Measurements from ENCODE around the gene RBM4B. TPM values are rescaled to one million over a fixed set of nuclear protein-coding genes. Genes with fewer than 3 reads are reported as not detected.

RBM4B gene
- total RNA-seq, 2 experiments from 2014 or later = 10.9 to 11.7 TPM

DNA sequence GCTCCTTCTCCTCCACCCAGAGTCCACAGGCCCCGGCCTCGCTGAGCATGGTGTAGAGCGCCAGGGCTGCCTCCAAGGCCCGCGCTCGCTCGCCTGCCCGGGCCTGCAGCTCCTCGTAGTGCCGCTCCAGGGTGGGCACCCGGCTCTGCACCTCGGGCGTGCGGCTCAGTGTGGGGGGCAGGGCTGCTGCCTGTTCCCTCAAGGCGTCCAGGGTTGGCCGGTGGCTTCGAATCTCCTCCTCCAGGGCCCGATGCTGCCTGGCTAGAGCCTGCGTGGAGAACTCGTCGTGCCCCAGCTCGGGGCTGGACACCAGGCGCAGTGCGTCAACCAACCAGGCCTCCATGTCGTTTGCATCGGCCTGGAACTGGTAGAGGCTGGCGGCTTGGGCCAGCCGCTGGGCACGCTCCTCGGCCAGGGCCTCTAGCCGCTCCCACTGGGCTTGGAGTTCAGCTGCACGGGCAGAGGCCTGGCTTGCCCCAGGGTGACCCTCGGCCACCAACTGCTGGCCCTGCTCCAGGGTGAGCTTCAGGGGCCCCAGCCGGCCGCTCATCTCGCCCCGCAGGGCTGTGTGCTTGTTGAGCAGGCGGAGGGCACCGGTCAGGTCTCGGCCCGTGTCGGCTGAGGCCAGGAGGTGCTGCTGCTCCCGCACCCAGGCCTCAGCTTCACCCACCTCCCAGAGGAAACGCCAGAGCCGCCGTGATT is 27.1 kb upstream of the RBM4B start:
- CTCF ChIA-PET = interaction anchor here (1.4 kb wide), 1 partner anchor 9 kb away, joined by 4 read pairs; no protein-coding TSS in a partner anchor
- no peaks in the 10 kb centered on the region for H3K9me3 Mint-ChIP-seq
- H3K4me1 Mint-ChIP-seq (ENCODE audit: low read depth) = no peaks in the 10 kb centered on the region
- no peak for DNase-seq
- intact Hi-C loops (cut with micrococcal nuclease) = no loop called here
- H3K4me3 Mint-ChIP-seq = no peak overlapping the region
- no peaks in the 10 kb centered on the region for H3K36me3 Mint-ChIP-seq (ENCODE audit: low read depth)
- no peak overlapping the region for H3K27ac Mint-ChIP-seq
- no peaks in the 10 kb centered on the region for H3K27me3 Mint-ChIP-seq (ENCODE audit: low read depth)

DNA sequence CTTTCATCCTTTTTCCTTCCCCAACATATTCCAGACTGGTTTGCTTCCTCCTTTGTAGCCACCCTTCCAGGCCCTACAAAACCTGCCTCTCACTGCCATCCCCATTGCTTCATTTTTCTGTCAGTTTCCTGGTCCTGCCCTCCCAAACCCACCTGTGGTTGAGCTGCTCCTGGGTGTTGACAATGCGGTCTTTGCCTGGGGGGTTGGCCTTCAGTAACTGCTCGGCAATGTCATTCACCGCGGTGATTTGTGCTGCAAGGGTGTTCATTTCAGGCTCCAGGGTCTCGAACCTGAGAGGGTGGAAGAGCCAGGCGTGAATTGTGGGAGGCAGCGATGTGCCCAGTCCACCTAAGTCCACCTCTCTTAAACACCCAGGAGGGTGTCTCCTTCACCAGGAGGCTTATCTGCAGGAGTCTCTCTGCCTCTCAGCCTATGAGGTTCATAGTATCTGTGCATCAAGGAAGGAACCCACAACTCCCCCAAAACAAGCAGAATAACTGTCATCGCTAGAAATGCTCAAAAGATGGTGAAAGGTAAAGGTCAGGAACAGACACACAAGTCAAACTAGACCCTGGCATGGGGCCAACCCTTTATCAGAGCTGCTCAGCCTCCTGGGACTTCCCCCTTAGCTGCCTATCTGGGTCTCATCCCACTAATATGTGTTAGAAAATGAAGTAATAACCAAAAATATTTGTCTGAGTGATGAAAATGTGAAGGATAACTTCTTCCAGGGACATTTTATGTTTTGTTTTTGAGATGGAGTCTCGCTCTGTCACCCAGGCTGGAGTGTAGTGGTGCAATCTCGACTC is 23.9 kb upstream of the RBM4B start:
- Mint-ChIP-seq H3K4me1 (ENCODE audit: low read depth) (no peaks in the 10 kb centered on the region), H3K4me3 (no peak overlapping the region), H3K9me3 (no peaks in the 10 kb centered on the region), H3K27me3 (ENCODE audit: low read depth) (no peaks in the 10 kb centered on the region), H3K27ac (no peak overlapping the region), H3K36me3 (ENCODE audit: low read depth) (no peaks in the 10 kb centered on the region)
- peak; percentile 30 for DNase-seq
- CTCF ChIA-PET = interaction anchor here (1.6 kb wide), 1 partner anchor 133 kb away, joined by 3 read pairs; no protein-coding TSS in a partner anchor
- intact Hi-C loops (cut with micrococcal nuclease) = no loop called here

DNA sequence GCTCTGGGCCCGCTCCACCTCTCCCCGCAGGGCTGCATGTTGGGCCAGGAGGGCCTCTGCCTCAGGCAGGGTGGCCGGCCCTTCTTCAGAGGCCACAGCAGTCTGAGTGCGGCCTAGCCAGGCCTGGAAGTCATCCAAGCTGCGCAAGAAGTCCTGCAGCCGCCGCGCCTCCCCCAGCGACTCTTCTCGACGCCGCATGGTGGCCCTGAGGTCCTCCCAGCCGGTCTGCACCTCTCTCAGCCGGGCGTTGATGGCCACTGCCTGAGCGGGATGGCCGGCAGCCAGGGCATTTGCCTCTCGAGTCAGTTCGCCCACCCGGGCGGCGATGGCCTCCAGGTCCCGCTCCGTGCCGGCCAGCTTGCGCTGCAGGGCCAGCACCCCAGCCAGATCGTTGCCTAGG is 23.1 kb upstream of the RBM4B start:
- DNase-seq = no peak
- intact Hi-C loops (cut with micrococcal nuclease) = no loop called here
- CTCF ChIA-PET = interaction anchor here (1.6 kb wide), 1 partner anchor 134 kb away, joined by 3 read pairs; no protein-coding TSS in a partner anchor
- Mint-ChIP-seq H3K27me3 (ENCODE audit: low read depth) (no peaks in the 10 kb centered on the region), H3K4me3 (no peak overlapping the region), H3K9me3 (no peaks in the 10 kb centered on the region), H3K36me3 (ENCODE audit: low read depth) (no peaks in the 10 kb centered on the region), H3K4me1 (ENCODE audit: low read depth) (no peaks in the 10 kb centered on the region), H3K27ac (no peak overlapping the region)

DNA sequence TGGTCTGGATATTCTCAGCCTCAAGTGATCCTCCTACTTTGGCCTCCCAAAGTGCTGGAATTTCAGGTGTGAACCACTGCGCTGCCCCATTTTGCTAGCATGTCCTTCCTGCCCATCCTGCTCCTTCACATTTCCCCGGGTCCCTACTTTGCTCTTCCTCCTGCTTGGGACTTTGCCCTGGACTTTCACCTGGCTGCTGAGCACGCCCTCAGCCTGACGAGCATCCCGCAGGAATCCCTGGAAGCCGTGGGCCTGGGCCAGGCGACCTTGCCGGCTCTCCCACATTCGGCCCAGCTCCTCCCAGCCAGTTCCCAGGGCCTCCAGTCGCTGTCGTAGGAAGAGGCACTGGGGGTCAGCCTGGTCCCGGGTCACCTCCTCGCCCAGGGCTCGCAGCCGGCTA is 22.6 kb upstream of the RBM4B start:
- no peak for DNase-seq
- CTCF ChIA-PET = no interaction called here
- no peaks in the 10 kb centered on the region for H3K27me3 Mint-ChIP-seq (ENCODE audit: low read depth)
- no peak overlapping the region for H3K27ac Mint-ChIP-seq
- intact Hi-C loops (cut with micrococcal nuclease) = no loop called here
- H3K36me3 Mint-ChIP-seq (ENCODE audit: low read depth) = no peaks in the 10 kb centered on the region
- no peaks in the 10 kb centered on the region for H3K9me3 Mint-ChIP-seq
- H3K4me1 Mint-ChIP-seq (ENCODE audit: low read depth) = no peaks in the 10 kb centered on the region
- H3K4me3 Mint-ChIP-seq = no peak overlapping the region

DNA sequence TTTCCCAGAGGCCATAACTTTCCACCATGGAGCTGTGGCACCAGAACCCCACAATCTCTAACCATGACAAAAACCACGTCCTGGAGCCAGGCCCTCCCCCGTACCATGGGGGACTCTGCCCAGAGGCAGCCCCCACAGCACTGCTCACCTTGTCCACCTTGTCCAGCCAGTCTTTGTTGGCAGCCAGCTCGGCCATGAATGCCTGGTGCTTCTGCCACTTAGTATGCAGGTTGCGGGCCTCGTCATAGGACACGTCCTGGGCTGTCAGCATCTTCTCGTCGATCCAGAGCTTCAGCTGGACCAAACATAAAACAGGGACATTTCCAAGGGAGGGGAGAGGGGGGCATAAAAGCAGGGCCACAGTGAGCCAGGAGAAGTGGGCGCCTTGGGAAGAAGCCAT is 20.8 kb upstream of the RBM4B start:
- Mint-ChIP-seq H3K27me3 (ENCODE audit: low read depth) (no peaks in the 10 kb centered on the region), H3K4me3 (no peak overlapping the region), H3K9me3 (no peaks in the 10 kb centered on the region), H3K4me1 (ENCODE audit: low read depth) (no peaks in the 10 kb centered on the region), H3K36me3 (ENCODE audit: low read depth) (no peaks in the 10 kb centered on the region), H3K27ac (no peak overlapping the region)
- CTCF ChIA-PET = interaction anchor here (2.4 kb wide), 1 partner anchor 135 kb away, joined by 11 read pairs; no protein-coding TSS in a partner anchor
- intact Hi-C loops (cut with micrococcal nuclease) = no loop called here
- no peak for DNase-seq

DNA sequence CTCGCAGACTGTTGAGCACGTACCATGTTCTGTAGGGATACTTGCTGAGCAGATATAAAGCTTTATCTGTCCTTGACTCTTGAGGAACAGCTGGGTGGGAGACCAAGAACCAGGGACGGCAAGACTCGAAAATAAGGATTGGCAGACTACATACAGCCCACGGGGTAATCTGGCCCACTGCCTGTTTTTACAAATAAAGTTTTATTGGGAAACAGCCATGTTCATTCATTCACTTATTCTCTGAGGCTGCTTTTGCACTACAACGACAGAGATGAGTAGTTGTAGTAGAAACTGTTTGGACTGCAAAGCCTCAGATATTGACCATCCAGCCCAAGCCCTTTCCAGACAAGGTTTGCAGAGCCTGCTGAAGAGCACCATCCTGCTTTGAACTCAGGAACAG is 20.3 kb upstream of the RBM4B start:
- Mint-ChIP-seq H3K36me3 (ENCODE audit: low read depth) (no peaks in the 10 kb centered on the region), H3K4me3 (no peak overlapping the region), H3K27me3 (ENCODE audit: low read depth) (no peaks in the 10 kb centered on the region), H3K4me1 (ENCODE audit: low read depth) (no peaks in the 10 kb centered on the region), H3K9me3 (no peaks in the 10 kb centered on the region), H3K27ac (no peak overlapping the region)
- CTCF ChIA-PET = interaction anchor here (2.4 kb wide), 1 partner anchor 135 kb away, joined by 11 read pairs; no protein-coding TSS in a partner anchor
- DNase-seq = no peak
- intact Hi-C loops (cut with micrococcal nuclease) = no loop called here

DNA sequence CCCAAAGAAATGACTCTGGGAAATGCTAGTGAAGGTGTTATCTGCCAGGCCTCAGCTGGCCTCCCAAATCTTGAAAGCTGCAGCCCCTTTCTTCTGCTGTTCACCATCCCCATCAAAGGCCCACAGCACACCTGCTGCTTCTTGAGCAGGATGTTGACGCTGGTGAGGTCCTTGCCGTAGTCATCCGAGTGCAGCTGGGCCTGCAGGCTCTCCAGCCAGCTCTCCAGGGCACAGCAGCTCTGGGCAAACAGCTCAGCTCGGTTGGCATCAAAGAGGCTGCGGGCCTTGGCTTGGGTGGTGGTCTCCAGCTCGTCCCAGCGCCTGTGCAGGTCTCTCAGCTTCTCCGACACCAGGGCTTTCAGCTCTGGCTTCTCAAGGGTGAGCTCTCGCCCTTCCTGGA is 18.5 kb upstream of the RBM4B start:
- Mint-ChIP-seq H3K4me1 (ENCODE audit: low read depth) (no peaks in the 10 kb centered on the region), H3K4me3 (no peak overlapping the region), H3K36me3 (ENCODE audit: low read depth) (no peaks in the 10 kb centered on the region), H3K27ac (no peak overlapping the region), H3K9me3 (no peaks in the 10 kb centered on the region), H3K27me3 (ENCODE audit: low read depth) (no peaks in the 10 kb centered on the region)
- intact Hi-C loops (cut with micrococcal nuclease) = no loop called here
- CTCF ChIA-PET = interaction anchor here (0.6 to 2.5 kb wide), 9 partner anchors 9 to 273 kb away, joined by 3 to 35 read pairs (median 4); no protein-coding TSS in a partner anchor
- DNase-seq = no peak

DNA sequence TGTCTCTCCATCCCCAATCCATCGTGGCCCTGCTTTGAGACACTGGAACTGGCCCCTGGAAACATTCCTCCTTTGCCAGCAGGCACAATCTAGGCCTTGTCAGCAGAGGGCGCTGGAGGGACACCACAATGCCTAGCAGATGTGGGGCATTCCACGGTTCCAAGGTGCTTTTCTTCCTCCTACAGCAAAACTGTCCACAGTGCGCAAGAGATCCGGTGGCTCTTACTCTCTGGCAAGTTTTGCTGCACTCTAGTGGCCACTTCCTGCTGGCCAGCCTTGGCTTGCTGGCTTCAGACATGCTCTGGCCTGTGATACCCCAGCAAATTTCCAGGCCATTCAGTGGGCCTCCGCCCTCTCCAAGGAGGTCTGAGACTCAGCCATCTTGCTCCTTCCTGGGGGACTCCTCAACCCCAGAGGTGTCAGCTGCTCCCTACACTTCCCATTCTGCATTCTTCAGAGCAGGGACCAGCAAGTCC is 17.1 kb upstream of the RBM4B start:
- Mint-ChIP-seq H3K4me1 (ENCODE audit: low read depth) (no peaks in the 10 kb centered on the region), H3K36me3 (ENCODE audit: low read depth) (no peaks in the 10 kb centered on the region), H3K27ac (no peak overlapping the region)

DNA sequence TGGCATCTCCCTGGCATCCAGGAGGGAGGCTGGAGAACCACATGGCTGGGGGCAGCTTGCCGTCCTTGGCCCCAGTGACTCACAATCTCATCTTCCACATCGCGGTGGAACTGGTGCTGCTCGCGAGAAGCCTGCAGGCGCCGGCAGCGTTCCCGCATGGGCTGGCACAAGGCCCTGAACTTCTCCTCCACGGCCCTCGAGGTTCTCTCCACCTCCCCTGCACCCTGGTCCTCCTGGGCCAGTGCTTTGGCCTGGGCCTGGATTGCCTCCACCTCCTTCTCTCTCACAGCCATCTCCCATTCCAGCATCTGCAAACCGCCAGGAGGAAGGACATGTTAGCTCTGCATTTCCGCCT is 16.3 kb upstream of the RBM4B start:
- no peaks in the 10 kb centered on the region for H3K27me3 Mint-ChIP-seq (ENCODE audit: low read depth)
- no peaks in the 10 kb centered on the region for H3K9me3 Mint-ChIP-seq
- H3K4me3 Mint-ChIP-seq = no peak overlapping the region
- no peaks in the 10 kb centered on the region for H3K36me3 Mint-ChIP-seq (ENCODE audit: low read depth)
- no peak for DNase-seq
- intact Hi-C loops (cut with micrococcal nuclease) = loop anchor here (1.0 to 2.0 kb wide), 6 partner anchors 51 to 377 kb away; partner anchors contain the start of gene C11orf86
- no peak overlapping the region for H3K27ac Mint-ChIP-seq
- no peaks in the 10 kb centered on the region for H3K4me1 Mint-ChIP-seq (ENCODE audit: low read depth)
- CTCF ChIA-PET = interaction anchor here (0.7 to 1.1 kb wide), 4 partner anchors 101 to 140 kb away, joined by 3 to 6 read pairs (median 4); no protein-coding TSS in a partner anchor

More for the DNA sequence above, 17.1 kb upstream of the RBM4B start:
- intact Hi-C loops (cut with micrococcal nuclease) = loop anchor here (1.0 to 2.0 kb wide), 6 partner anchors 50 to 377 kb away; partner anchors contain the start of gene C11orf86
- CTCF ChIA-PET = interaction anchor here (0.6 to 2.5 kb wide), 6 partner anchors 9 to 451 kb away, joined by 3 to 35 read pairs (median 4); no protein-coding TSS in a partner anchor
- H3K27me3 Mint-ChIP-seq (ENCODE audit: low read depth) = no peaks in the 10 kb centered on the region
- no peaks in the 10 kb centered on the region for H3K9me3 Mint-ChIP-seq
- no peak overlapping the region for H3K4me3 Mint-ChIP-seq
- peak; percentile 95 for DNase-seq

DNA sequence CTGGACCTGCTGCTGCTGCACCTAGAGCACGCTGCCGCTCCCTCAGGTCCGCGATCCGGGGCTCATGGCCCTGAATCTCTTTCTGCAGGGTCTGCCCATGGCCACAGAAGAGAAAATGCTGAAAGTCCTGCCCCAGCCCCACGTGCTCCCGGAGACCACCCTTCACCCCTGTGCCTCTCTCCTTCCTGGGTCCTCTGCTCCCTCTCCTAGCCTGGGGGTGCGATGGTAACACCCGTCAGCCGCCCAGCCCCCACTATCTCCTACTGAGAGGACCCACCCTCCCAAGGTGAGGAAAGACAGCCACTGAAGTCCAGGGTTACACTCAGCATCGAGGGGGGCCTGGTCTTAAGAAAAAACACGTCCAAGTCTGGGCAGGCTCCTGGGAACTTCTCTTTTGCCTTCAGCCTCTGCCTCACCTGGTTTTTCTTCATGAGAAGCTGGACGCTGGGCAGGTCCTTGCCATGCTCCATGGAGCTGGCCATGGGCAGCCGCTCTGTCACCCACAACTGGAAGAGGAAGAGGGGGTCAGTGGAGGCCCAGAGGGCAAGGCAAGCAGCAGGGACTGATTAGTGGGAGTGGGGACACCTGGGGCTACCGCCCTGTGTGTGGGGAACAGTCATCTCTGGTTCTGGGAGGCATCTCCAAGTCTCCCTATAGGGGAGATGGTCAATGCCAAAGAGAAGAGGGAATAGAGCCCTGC is 15.8 kb upstream of the RBM4B start:
- DNase-seq = no peak
- Mint-ChIP-seq H3K4me1 (ENCODE audit: low read depth) (no peaks in the 10 kb centered on the region), H3K9me3 (no peaks in the 10 kb centered on the region), H3K27me3 (ENCODE audit: low read depth) (no peaks in the 10 kb centered on the region), H3K36me3 (ENCODE audit: low read depth) (no peaks in the 10 kb centered on the region), H3K4me3 (no peak overlapping the region), H3K27ac (no peak overlapping the region)
- CTCF ChIA-PET = interaction anchor here (0.6 to 1.1 kb wide), 6 partner anchors 87 to 141 kb away, joined by 3 to 6 read pairs (median 4); no protein-coding TSS in a partner anchor
- intact Hi-C loops (cut with micrococcal nuclease) = loop anchor here (1.0 to 2.0 kb wide), 6 partner anchors 51 to 378 kb away; partner anchors contain the start of gene C11orf86

DNA sequence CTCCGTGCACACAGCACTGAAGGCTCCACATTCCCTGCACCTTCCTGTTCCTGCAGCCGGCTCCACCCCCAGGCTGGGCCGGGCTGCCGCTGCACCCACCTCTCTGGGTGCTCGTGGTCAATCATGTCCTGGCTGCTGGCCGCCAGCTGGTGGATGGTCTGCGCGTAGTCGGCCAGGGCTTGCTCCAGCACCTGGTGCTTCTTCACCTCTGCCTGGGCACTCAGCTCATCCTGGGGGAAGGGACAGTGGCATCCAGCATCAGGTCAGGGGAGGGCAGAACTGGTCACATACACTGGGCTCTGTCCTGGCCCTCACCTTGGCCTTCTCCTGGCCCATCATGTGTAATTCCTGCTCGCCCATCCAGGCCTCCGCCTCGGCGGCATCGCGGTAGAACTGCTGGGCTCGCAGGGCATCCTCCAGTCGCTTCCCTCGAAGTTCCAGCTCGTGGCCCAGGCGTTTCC is 15.2 kb upstream of the RBM4B start:
- H3K36me3 Mint-ChIP-seq (ENCODE audit: low read depth) = no peaks in the 10 kb centered on the region
- no peaks in the 10 kb centered on the region for H3K4me1 Mint-ChIP-seq (ENCODE audit: low read depth)
- no peaks in the 10 kb centered on the region for H3K9me3 Mint-ChIP-seq
- DNase-seq = no peak
- H3K4me3 Mint-ChIP-seq = no peak overlapping the region
- CTCF ChIA-PET = interaction anchor here (0.6 to 1.2 kb wide), 6 partner anchors 87 to 192 kb away, joined by 3 to 6 read pairs (median 4); no protein-coding TSS in a partner anchor
- intact Hi-C loops (cut with micrococcal nuclease) = no loop called here
- H3K27me3 Mint-ChIP-seq (ENCODE audit: low read depth) = no peaks in the 10 kb centered on the region
- no peak overlapping the region for H3K27ac Mint-ChIP-seq
